H9 (cell line): ENCODE data around the gene TMPRSS11B. TPM values are rescaled to one million over a fixed set of nuclear protein-coding genes. Genes with fewer than 3 reads are reported as not detected.
A peak's percentile ranks its signal among the peaks of the same experiment; 100 is the strongest.

Source experiments
- DNase-seq: peaks from one replicate; pipeline ENCODE4 v3.0.0-alpha.2; 2017
- H2AFZ ChIP-seq: one replicate; pipeline ENCODE4 v1.6.1; 2013; ENCODE audit warnings: mild to moderate bottlenecking, low read length, control low read depth, moderate library complexity
- H2AK5ac ChIP-seq: 2 replicates; pipeline ENCODE4 v1.6.1; 2013; ENCODE audit warnings: low read length, control low read depth, mixed read lengths; ENCODE audit not compliant: insufficient read length
- H2BK120ac ChIP-seq: one replicate; pipeline ENCODE4 v1.6.1; 2013; ENCODE audit warnings: low read depth, mild to moderate bottlenecking, low read length, control low read depth, inconsistent platforms; ENCODE audit not compliant: poor library complexity, severe bottlenecking
- H2BK12ac ChIP-seq: 2 replicates; pipeline ENCODE4 v1.6.1; 2013; ENCODE audit warnings: low read length, control low read depth, mixed read lengths, low read depth; ENCODE audit not compliant: insufficient read length
- H2BK15ac ChIP-seq: 2 replicates; pipeline ENCODE4 v1.6.1; 2013; ENCODE audit warnings: low read depth, low read length, control low read depth
- H2BK20ac ChIP-seq: one replicate; pipeline ENCODE4 v1.6.1; 2013; ENCODE audit warnings: low read depth, mild to moderate bottlenecking, low read length, control low read depth, inconsistent platforms; ENCODE audit not compliant: poor library complexity, severe bottlenecking
- H2BK5ac ChIP-seq: 2 replicates; pipeline ENCODE4 v1.6.1; 2013; ENCODE audit warnings: low read length, control low read depth, mixed read lengths; ENCODE audit not compliant: insufficient read length
- H3K14ac ChIP-seq: 2 replicates; pipeline ENCODE4 v1.6.1; 2013; ENCODE audit warnings: low read length, control low read depth; ENCODE audit not compliant: insufficient read depth
- H3K18ac ChIP-seq: 2 replicates; pipeline ENCODE4 v1.6.1; 2013; ENCODE audit warnings: low read depth, mild to moderate bottlenecking, mixed read lengths, low read length, control low read depth; ENCODE audit not compliant: insufficient read length
- H3K23ac ChIP-seq: 2 replicates; pipeline ENCODE4 v1.6.1; 2013; ENCODE audit warnings: low read length, control low read depth, mixed read lengths, low read depth; ENCODE audit not compliant: insufficient read length
- H3K23me2 ChIP-seq: 2 replicates; pipeline ENCODE4 v1.6.1; 2013; ENCODE audit warnings: low read depth, mild to moderate bottlenecking, mixed read lengths, low read length, control low read depth; ENCODE audit not compliant: insufficient read length, poor library complexity, severe bottlenecking
- H3K27ac ChIP-seq: 2 replicates; pipeline ENCODE4 v1.5.1; 2013; ENCODE audit warnings: low read length, control low read depth, mixed read lengths, low read depth; ENCODE audit not compliant: insufficient read length
- H3K27me3 ChIP-seq: 2 replicates; pipeline ENCODE4 v1.6.1; 2013; ENCODE audit warnings: low read length, control low read depth, inconsistent platforms; ENCODE audit not compliant: insufficient read depth
- H3K4ac ChIP-seq: 2 replicates; pipeline ENCODE4 v1.6.1; 2013; ENCODE audit warnings: low read depth, mild to moderate bottlenecking, control low read depth, inconsistent platforms, low read length, moderate library complexity
- H3K4me1 ChIP-seq: 2 replicates; pipeline ENCODE4 v1.6.1; 2013; ENCODE audit warnings: low read length, control low read depth, inconsistent platforms; ENCODE audit not compliant: insufficient read depth
- H3K4me2 ChIP-seq: 2 replicates; pipeline ENCODE4 v1.6.1; 2013; ENCODE audit warnings: low read length, control low read depth, mixed read lengths; ENCODE audit not compliant: insufficient read length, insufficient read depth
- H3K56ac ChIP-seq: 2 replicates; pipeline ENCODE4 v1.6.1; 2013; ENCODE audit warnings: low read depth, mild to moderate bottlenecking, mixed read lengths, low read length, control low read depth; ENCODE audit not compliant: insufficient read length
- H3K79me1 ChIP-seq: 2 replicates; pipeline ENCODE4 v1.6.1; 2013; ENCODE audit warnings: low read depth, mild to moderate bottlenecking, moderate library complexity, low read length, control low read depth, inconsistent platforms; ENCODE audit not compliant: insufficient read depth, poor library complexity, severe bottlenecking
- H3K79me2 ChIP-seq: 2 replicates; pipeline ENCODE4 v1.6.1; 2013; ENCODE audit warnings: low read length, control low read depth, inconsistent platforms; ENCODE audit not compliant: insufficient read depth
- H3K9ac ChIP-seq: 2 replicates; pipeline ENCODE4 v1.6.1; 2013; ENCODE audit warnings: low read length, control low read depth, mixed read lengths; ENCODE audit not compliant: insufficient read length; ENCODE audit errors: extremely low read depth
- H3K9me3 ChIP-seq: one replicate; pipeline ENCODE4 v1.6.1; 2013; ENCODE audit warnings: low read depth, low read length, inconsistent platforms; ENCODE audit not compliant: control insufficient read depth
- H3T11ph ChIP-seq: one replicate; pipeline ENCODE4 v1.6.1; 2013; ENCODE audit warnings: mild to moderate bottlenecking, low read length, control low read depth, inconsistent platforms
- H4K20me1 ChIP-seq: one replicate; pipeline ENCODE4 v1.6.1; 2013; ENCODE audit not compliant: control insufficient read depth, insufficient read length, insufficient read depth
- H4K5ac ChIP-seq: 2 replicates; pipeline ENCODE4 v1.6.1; 2013; ENCODE audit warnings: low read depth, mild to moderate bottlenecking, mixed read lengths, low read length, control low read depth; ENCODE audit not compliant: insufficient read length
- H4K8ac ChIP-seq: replicated peaks from 2 replicates; pipeline ENCODE4 v1.6.1; 2013; ENCODE audit warnings: low read length, control low read depth, mixed read lengths, low read depth; ENCODE audit not compliant: insufficient read length
- H4K91ac ChIP-seq: 2 replicates; pipeline ENCODE4 v1.6.1; 2013; ENCODE audit warnings: low read depth, mild to moderate bottlenecking, moderate library complexity, mixed read lengths, low read length, control low read depth; ENCODE audit not compliant: insufficient read length
- H3K27ac Mint-ChIP-seq, 3 experiments: 2 replicates in 2 of 3; 3 replicates in 1 of 3; pipeline ENCODE4 v1.8.0; 2020 to 2021; ENCODE audit warnings: mixed read lengths in 3 of 3, mild to moderate bottlenecking in 1 of 3, moderate library complexity in 1 of 3
- H3K27me3 Mint-ChIP-seq: 2 replicates; pipeline ENCODE4 v1.8.0; 2021; ENCODE audit warnings: low read depth, mild to moderate bottlenecking, moderate library complexity, mixed read lengths
- H3K36me3 Mint-ChIP-seq, 3 experiments: 2 replicates in 2 of 3; 3 replicates in 1 of 3; pipeline ENCODE4 v1.8.0; 2020 to 2021; ENCODE audit warnings: low read depth in 3 of 3, mixed read lengths in 3 of 3; ENCODE audit not compliant: insufficient read depth in 1 of 3
- H3K4me1 Mint-ChIP-seq, 2 experiments: 2 replicates each; pipeline ENCODE4 v1.8.0; 2020; ENCODE audit warnings: mixed read lengths in 2 of 2
- H3K4me3 Mint-ChIP-seq, 2 experiments: 2 replicates in 1 of 2; 3 replicates in 1 of 2; pipeline ENCODE4 v1.8.0; 2020 to 2021; ENCODE audit warnings: mild to moderate bottlenecking in 2 of 2, mixed read lengths in 2 of 2, moderate library complexity in 1 of 2
- H3K9me3 Mint-ChIP-seq, 2 experiments: 2 replicates in 1 of 2; 3 replicates in 1 of 2; pipeline ENCODE4 v1.8.0; 2020; ENCODE audit warnings: mild to moderate bottlenecking in 2 of 2, mixed read lengths in 2 of 2, moderate library complexity in 1 of 2
- CTCF ChIP-seq: fragments of 200-600 bp; sonication (generic); conservative IDR thresholded peaks from 3 replicates; pipeline ENCODE4 v1.8.0; 2021; ENCODE audit warnings: antibody characterized with exemption, mild to moderate bottlenecking
- WGBS: extraction: QIAGEN DNeasy Blood & Tissue Kit; methylation state at CpG from one replicate; pipeline ENCODE4 v1.1.7; 2013; ENCODE audit warnings: missing lambda C conversion rate, low lambda C conversion rate, mixed read lengths; ENCODE audit not compliant: insufficient read length; ENCODE audit errors: extremely low coverage; 5-methylcytosine and 5-hydroxymethylcytosine counted together
- total RNA-seq: library from RNA; stranded (reverse); gene quantifications from 2 replicates; pipeline ENCODE4 v1.2.1, GENCODE V29; 2021

TMPRSS11B gene
- total RNA-seq, 1 experiment from 2014 or later = not detected

- Histone ChIP-seq H3K9ac (no peak overlapping the region), H3T11ph (no peak overlapping the region), H4K91ac (no peak overlapping the region), H3K27ac (no peak overlapping the region), H4K8ac (no peak overlapping the region), H3K4ac (no peak overlapping the region), H3K23ac (no peak overlapping the region), H4K5ac (no peak overlapping the region), H3K56ac (no peak overlapping the region), H2AFZ (no peak overlapping the region), H2BK20ac (no peak overlapping the region), H2BK120ac (no peak overlapping the region), H2AK5ac (no peak overlapping the region), H3K79me1 (no peaks in the 10 kb centered on the region), H3K79me2 (no peaks in the 10 kb centered on the region), H3K9me3 (no peaks in the 10 kb centered on the region), H3K27me3 (no peaks in the 10 kb centered on the region), H3K14ac (no peak overlapping the region), H3K23me2 (no peaks in the 10 kb centered on the region), H2BK15ac (no peak overlapping the region), H2BK5ac (no peak overlapping the region), H3K4me1 (no peaks in the 10 kb centered on the region), H2BK12ac (no peak overlapping the region), H4K20me1 (no peaks in the 10 kb centered on the region), H3K18ac (no peak overlapping the region), H3K4me2 (no peak overlapping the region)
- Mint-ChIP-seq H3K4me1 (no peaks in the 10 kb centered on the region), H3K27ac (no peak overlapping the region; a peak in 1 of 7 replicates), H3K9me3 (no peaks in the 10 kb centered on the region), H3K27me3 (no peaks in the 10 kb centered on the region), H3K4me3 (no peak overlapping the region), H3K36me3 (no peaks in the 10 kb centered on the region)
- DNase-seq = peak; percentile 27
- WGBS = no CpG with 5 or more reads among the region's 27 CpGs
- TF ChIP-seq CTCF = no peak
Observed at GRCh38 chr4:68182382-68182820, 63.1 kb downstream of the TMPRSS11B start.
